ENCODE data around the gene AGPS. TPM values are rescaled to one million over a fixed set of nuclear protein-coding genes. Genes with fewer than 3 reads are reported as not detected.

Gene AGPS
- total and polyA plus RNA-seq, 11 donors: 4.2 to 36.6 (median 25.6) TPM

- Histone ChIP-seq H3K4me1 (no peaks in the 10 kb centered on the region), H3K27me3 (no peaks in the 10 kb centered on the region), H3K9me3 (no peaks in the 10 kb centered on the region), H3K4me3 (no peak overlapping the region), H3K36me3 (no peaks in the 10 kb centered on the region), H3K27ac (no peak overlapping the region)
- ATAC-seq (no peak), DNase-seq (no peak)
- WGBS, 4 donors: 88 to 96% (median 94%) methylated on average over 1 of the region's 1 CpG
- intact Hi-C loops (cut with DNase I): no loop called here
- no peak for TF ChIP-seq CTCF (IDR thresholded peaks at IDR 0.05)
- no peak for TF ChIP-seq POLR2A (IDR thresholded peaks at IDR 0.05)
These were observed 184.5 kb downstream of the AGPS start for GRCh38 chr2:177577075-177577474.

- Histone ChIP-seq H3K27ac (no peak overlapping the region), H3K36me3 (no peaks in the 10 kb centered on the region), H3K4me3 (no peak overlapping the region), H3K27me3 (no peaks in the 10 kb centered on the region), H3K9me3 (no peaks in the 10 kb centered on the region), H3K4me1 (no peaks in the 10 kb centered on the region)
- TF ChIP-seq CTCF (IDR thresholded peaks at IDR 0.05): no peak
- no peak for TF ChIP-seq POLR2A (IDR thresholded peaks at IDR 0.05)
- intact Hi-C loops (cut with DNase I): no loop called here
- ATAC-seq: no peak
- DNase-seq: no peak
- WGBS, 4 donors: 85 to 89% (median 86%) methylated on average over 3 of the region's 3 CpGs
These were observed 185.9 kb downstream of the AGPS start for GRCh38 chr2:177578454-177578853.

GRCh38 chr2:177579486-177580036 lies 187.0 kb downstream of the AGPS start:
- 52 to 79% (median 69%) methylated on average over 3 of the region's 3 CpGs for WGBS, 4 donors
- no peaks in the 10 kb centered on the region for H3K27me3 ChIP-seq
- intact Hi-C loops (cut with DNase I): no loop called here
- no peaks in the 10 kb centered on the region for H3K36me3 ChIP-seq
- H3K9me3 ChIP-seq: no peaks in the 10 kb centered on the region
- TF ChIP-seq CTCF (IDR thresholded peaks at IDR 0.05): no peak
- no peak for TF ChIP-seq POLR2A (IDR thresholded peaks at IDR 0.05)
- no peak overlapping the region for H3K4me3 ChIP-seq
- DNase-seq (no peak), ATAC-seq (peak in 1 of 4 donors; percentile 46)
- H3K4me1 ChIP-seq: no peaks in the 10 kb centered on the region
- H3K27ac ChIP-seq: no peak overlapping the region

GRCh38 chr2:177582000-177582399 lies 189.4 kb downstream of the AGPS start:
- H3K4me3 ChIP-seq: no peak overlapping the region

More at GRCh38 chr2:177582000-177582399, 189.4 kb downstream of the AGPS start:
- Histone ChIP-seq H3K27me3 (no peaks in the 10 kb centered on the region), H3K27ac (no peak overlapping the region), H3K9me3 (no peaks in the 10 kb centered on the region), H3K4me1 (peaks cover 0 to 12% (median 0%) of the 10 kb centered on the region in 12 donors), H3K36me3 (no peaks in the 10 kb centered on the region)
- intact Hi-C loops (cut with DNase I): no loop called here
- ATAC-seq: no peak
- TF ChIP-seq POLR2A (IDR thresholded peaks at IDR 0.05) (no peak), CTCF (IDR thresholded peaks at IDR 0.05) (no peak)
- whole genome bisulfite sequencing, 4 donors: 93 to 100% (median 95%) methylated on average over 1 of the region's 1 CpG
- DNase-seq: no peak

Data from heart left ventricle (tissue), 16 donors.